A549 (cell line): Measurements from ENCODE around the gene MYH9. TPM values are rescaled to one million over a fixed set of nuclear protein-coding genes. Genes with fewer than 3 reads are reported as not detected.

Experiments
- ATAC-seq, 2 experiments: fragments of 200-7000 bp in 1 of 2; fragments of >200 bp in 1 of 2; cut with Nextera tagmentation in 1 of 2; cut with Tn5 transposase in 1 of 2; 3 replicates each; pipeline versions ENCODE4 v1.8.0 to v1.9.1; 2018 to 2020; ENCODE audit warnings: mild to moderate bottlenecking in 1 of 2, moderate library complexity in 1 of 2
- CTCF ChIA-PET: fragments of 300-600 bp; sonication (Branson Sonifier 250); formaldehyde crosslinking; extraction: SDS; loops from one replicate; lab custom pipeline; 2021; ENCODE audit warnings: antibody characterized with exemption, inconsistent platforms; lab: Yijun Ruan, JAX
- POLR2A ChIA-PET: fragments of 350-600 bp; formaldehyde crosslinking; extraction: SDS; loops from one replicate; lab custom pipeline; 2021; ENCODE audit warnings: antibody characterized with exemption, inconsistent platforms; lab: Yijun Ruan, JAX
- DNase-seq, 2 experiments: peaks; one replicate each; pipeline versions ENCODE4 v3.0.0 to v3.0.0-alpha.2; 2011 to 2016; ENCODE audit warnings: low read depth in 1 of 2, low spot score in 1 of 2
- FAIRE-seq: peaks from 2 replicates; lab custom pipeline; 2011; peaks lifted over from hg19 to GRCh38; lab: Jason Lieb, UNC
- H3K27ac ChIP-seq, 2 experiments: fragments of >200 bp; sonication (Bioruptor Twin); formaldehyde crosslinking; 3 replicates each; pipeline ENCODE4 v1.5.1; 2016 to 2017
- H3K4me1 ChIP-seq: fragments of >200 bp; sonication (Bioruptor Twin); formaldehyde crosslinking; 3 replicates; pipeline ENCODE4 v1.6.1; 2016
- H3K4me2 ChIP-seq: fragments of >200 bp; sonication (Bioruptor Twin); formaldehyde crosslinking; 3 replicates; pipeline ENCODE4 v1.6.1; 2016
- H3K4me3 ChIP-seq: fragments of >200 bp; sonication (Bioruptor Twin); formaldehyde crosslinking; 3 replicates; pipeline ENCODE4 v1.5.1; 2016
- H3K9me3 ChIP-seq: fragments of >200 bp; sonication (Bioruptor Twin); formaldehyde crosslinking; 3 replicates; pipeline ENCODE4 v1.6.1; 2016
- CBX8 ChIP-seq: fragments of 200-600 bp; sonication (generic); IDR thresholded peaks from 2 replicates; pipeline ENCODE4 v1.6.1; 2016
- CHD2 ChIP-seq: fragments of 150-350 bp; IDR thresholded peaks from 2 replicates; pipeline ENCODE4 v1.6.1; 2014; ENCODE audit warnings: low read length; ENCODE audit not compliant: partially characterized antibody
- CHD4 ChIP-seq: fragments of 200-600 bp; sonication (generic); IDR thresholded peaks from 2 replicates; pipeline ENCODE4 v1.6.1; 2016; ENCODE audit warnings: antibody characterized with exemption, mild to moderate bottlenecking, borderline replicate concordance
- EHF ChIP-seq: fragments of 250-450 bp; sonication (Bioruptor Pico); IDR thresholded peaks from 2 replicates; pipeline ENCODE4 v1.5.0; 2020; ENCODE audit warnings: mild to moderate bottlenecking
- EHMT2 ChIP-seq: fragments of 200-600 bp; sonication (generic); IDR thresholded peaks from 2 replicates; pipeline ENCODE4 v1.6.1; 2016; ENCODE audit warnings: antibody characterized with exemption, low read depth, mild to moderate bottlenecking, moderate library complexity
- EP300 ChIP-seq, 2 experiments: fragments of >200 bp; sonication (Bioruptor Twin); formaldehyde crosslinking; IDR thresholded peaks; 2 replicates in 1 of 2; 3 replicates in 1 of 2; pipeline ENCODE4 v1.6.1; 2016 to 2017
- FOSB ChIP-seq: fragments of 250-450 bp; sonication (Bioruptor Pico); IDR thresholded peaks from 2 replicates; pipeline ENCODE4 v1.5.0; 2020; ENCODE audit warnings: mild to moderate bottlenecking, moderate library complexity
- FOSL2 ChIP-seq, 2 experiments: fragments of 450-650 bp in 1 of 2; fragments of >200 bp in 1 of 2; sonication (Bioruptor Twin) in 1 of 2; formaldehyde crosslinking; IDR thresholded peaks; 2 replicates each; pipeline versions ENCODE4 v1.5.0 to v1.6.1; 2016 to 2020; ENCODE audit warnings: mild to moderate bottlenecking in 1 of 2, moderate library complexity in 1 of 2
- FOXS1 ChIP-seq: fragments of 250-450 bp; sonication (Bioruptor Pico); IDR thresholded peaks from 2 replicates; pipeline ENCODE4 v1.5.0; 2020; ENCODE audit warnings: mild to moderate bottlenecking, moderate library complexity
- HDAC2 ChIP-seq: fragments of 200-600 bp; sonication (generic); IDR thresholded peaks from 2 replicates; pipeline ENCODE4 v1.6.1; 2016
- HOXA7 ChIP-seq: fragments of 250-450 bp; sonication (Bioruptor Pico); IDR thresholded peaks from 2 replicates; pipeline ENCODE4 v1.5.0; 2020; ENCODE audit warnings: mild to moderate bottlenecking, moderate library complexity
- JUN ChIP-seq, 2 experiments: fragments of >200 bp; sonication (Bioruptor Twin); formaldehyde crosslinking; IDR thresholded peaks; 2 replicates in 1 of 2; 3 replicates in 1 of 2; pipeline ENCODE4 v1.6.1; 2016 to 2017
- KDM5A ChIP-seq: fragments of 200-600 bp; sonication (generic); IDR thresholded peaks from 2 replicates; pipeline ENCODE4 v1.6.1; 2016; ENCODE audit warnings: antibody characterized with exemption, mild to moderate bottlenecking
- MAFK ChIP-seq: fragments of 450-650 bp; IDR thresholded peaks from 2 replicates; pipeline ENCODE4 v1.6.1; 2014; ENCODE audit not compliant: partially characterized antibody
- MAZ ChIP-seq: fragments of 150-350 bp; IDR thresholded peaks from 2 replicates; pipeline ENCODE4 v1.6.1; 2014; ENCODE audit warnings: antibody characterized with exemption, low read depth, low read length, borderline replicate concordance
- MYC ChIP-seq: IDR thresholded peaks from 2 replicates; pipeline ENCODE4 v1.6.1; 2012; ENCODE audit warnings: mild to moderate bottlenecking, inconsistent platforms, low read length, improper control_type of control experiment, borderline replicate concordance
- NFE2L2 ChIP-seq: fragments of 150-350 bp; conservative IDR thresholded peaks from 2 replicates; pipeline ENCODE4 v1.6.1; 2014; ENCODE audit warnings: low read length
- NR3C1 ChIP-seq: fragments of >200 bp; sonication (Bioruptor Twin); formaldehyde crosslinking; IDR thresholded peaks from 3 replicates; pipeline ENCODE4 v1.6.1; 2017
- RAD21 ChIP-seq, 2 experiments: fragments of >200 bp in 1 of 2; sonication (Bioruptor Twin) in 1 of 2; formaldehyde crosslinking in 1 of 2; IDR thresholded peaks in 1 of 2; conservative IDR thresholded peaks in 1 of 2; 2 replicates in 1 of 2; 3 replicates in 1 of 2; pipeline ENCODE4 v1.6.1; 2012 to 2018; ENCODE audit warnings: inconsistent platforms in 1 of 2
- RARB ChIP-seq: fragments of 250-450 bp; sonication (Bioruptor Pico); IDR thresholded peaks from 2 replicates; pipeline ENCODE4 v1.8.0; 2021; ENCODE audit warnings: mild to moderate bottlenecking, moderate library complexity
- RCOR1 ChIP-seq: fragments of 150-350 bp; IDR thresholded peaks from 2 replicates; pipeline ENCODE4 v1.6.1; 2014; ENCODE audit warnings: antibody characterized with exemption, low read length, low read depth
- RFX5 ChIP-seq: fragments of 450-650 bp; IDR thresholded peaks from 2 replicates; pipeline ENCODE4 v1.7.1; 2014; ENCODE audit warnings: antibody characterized with exemption, mild to moderate bottlenecking, moderate library complexity
- SMC3 ChIP-seq: fragments of >200 bp; sonication (Bioruptor Twin); formaldehyde crosslinking; IDR thresholded peaks from 3 replicates; pipeline ENCODE4 v1.6.1; 2018; ENCODE audit warnings: inconsistent platforms
- SREBF2 ChIP-seq: fragments of 450-650 bp; IDR thresholded peaks from 2 replicates; pipeline ENCODE4 v1.6.1; 2014; ENCODE audit warnings: mild to moderate bottlenecking, moderate library complexity
- TFCP2L1 ChIP-seq: fragments of 250-450 bp; sonication (Bioruptor Pico); IDR thresholded peaks from 2 replicates; pipeline ENCODE4 v1.5.0; 2021; ENCODE audit warnings: mild to moderate bottlenecking
- TP53 ChIP-seq: fragments of 250-450 bp; sonication (Bioruptor Pico); IDR thresholded peaks from 2 replicates; pipeline ENCODE4 v1.5.0; 2021; ENCODE audit warnings: mild to moderate bottlenecking, moderate library complexity
- ZC3H11A ChIP-seq: fragments of 450-650 bp; IDR thresholded peaks from 2 replicates; pipeline ENCODE4 v1.6.1; 2014; ENCODE audit warnings: antibody characterized with exemption, mild to moderate bottlenecking
- ZNF302 ChIP-seq: fragments of 250-450 bp; sonication (Bioruptor Pico); IDR thresholded peaks from 2 replicates; pipeline ENCODE4 v1.9.0; 2021; ENCODE audit warnings: inconsistent platforms, mild to moderate bottlenecking, moderate library complexity
- WGBS: methylation state at CpG from one replicate; pipeline ENCODE4 v1.1.6; 2017; ENCODE audit errors: missing lambda C conversion rate; 5-methylcytosine and 5-hydroxymethylcytosine counted together
- polyA plus RNA-seq, 4 experiments: library from polyadenylated mRNA; depleted of rRNA in 3 of 4; stranded (reverse); fragments of >200 nt; fragmentation: RNase III in 1 of 4; extraction: RNeasy Plus Mini Kit Qiagen cat#74134 plus additional on column Dnase treatment in 1 of 4; gene quantifications; 2 replicates in 3 of 4; 3 replicates in 1 of 4; pipeline ENCODE4 v1.2.3, GENCODE V29; 2011 to 2017
- TF ChIP-seq, protein P1 (sequence below): fragments of 250-450 bp; sonication (Bioruptor Pico); IDR thresholded peaks from 2 replicates; pipeline ENCODE4 v1.5.0; 2020; ENCODE audit warnings: low read depth, mild to moderate bottlenecking, moderate library complexity
- TF ChIP-seq, protein P2 (sequence below): fragments of >200 bp; sonication (Bioruptor Twin); formaldehyde crosslinking; IDR thresholded peaks from 3 replicates; pipeline ENCODE4 v1.6.1; 2016
- TF ChIP-seq, protein P3 (sequence below): fragments of 450-650 bp; IDR thresholded peaks from 2 replicates; pipeline ENCODE4 v1.6.1; 2014; ENCODE audit warnings: antibody characterized with exemption
- TF ChIP-seq, protein P4 (sequence below): fragments of >200 bp; sonication (Bioruptor Twin); formaldehyde crosslinking; IDR thresholded peaks from 2 replicates; pipeline ENCODE4 v1.6.1; 2016
- TF ChIP-seq, protein P5 (sequence below): IDR thresholded peaks from 2 replicates; pipeline ENCODE4 v1.6.1; 2012; ENCODE audit warnings: low read depth, borderline replicate concordance

The MYH9 gene
- polyA plus RNA-seq, 2 of the 4 experiments (the other 2 are of a cell fraction), result 92.1 to 158 TPM

DNA sequence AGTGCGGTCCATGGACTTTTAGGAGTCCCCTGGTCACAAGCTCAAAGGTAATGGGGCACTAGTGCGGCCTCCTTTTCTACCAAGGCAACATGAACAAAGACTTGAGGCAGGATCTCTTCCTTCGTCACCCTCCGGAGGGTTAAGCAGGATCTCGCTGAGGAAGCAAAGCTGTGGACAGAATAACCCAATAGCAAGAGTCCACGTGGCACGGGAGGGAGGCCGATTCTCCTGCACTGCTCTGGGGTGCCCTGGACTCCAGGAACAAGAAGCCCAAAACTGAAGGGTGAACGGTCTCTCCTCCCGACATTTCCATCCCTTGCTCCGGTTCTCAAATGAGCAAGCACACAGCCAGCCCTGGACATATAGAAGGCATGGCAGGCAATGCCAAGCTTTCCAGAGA is 20.7 kb downstream of the MYH9 start:
- DNase-seq (no peak), ATAC-seq (no peak), FAIRE-seq (no peak)
- TF ChIP-seq, protein P1, sequence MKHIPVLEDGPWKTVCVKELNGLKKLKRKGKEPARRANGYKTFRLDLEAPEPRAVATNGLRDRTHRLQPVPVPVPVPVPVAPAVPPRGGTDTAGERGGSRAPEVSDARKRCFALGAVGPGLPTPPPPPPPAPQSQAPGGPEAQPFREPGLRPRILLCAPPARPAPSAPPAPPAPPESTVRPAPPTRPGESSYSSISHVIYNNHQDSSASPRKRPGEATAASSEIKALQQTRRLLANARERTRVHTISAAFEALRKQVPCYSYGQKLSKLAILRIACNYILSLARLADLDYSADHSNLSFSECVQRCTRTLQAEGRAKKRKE (CRISPR knock-in tag), result no peak
- Histone ChIP-seq H3K4me1 (peaks cover 100% of the 10 kb centered on the region), H3K27ac (peak overlapping the region; percentile 83 to 99; a peak in 5 of 6 replicates), H3K9me3 (no peaks in the 10 kb centered on the region), H3K4me2 (peak overlapping the region; percentile 83), H3K4me3 (no peak overlapping the region)
- POLR2A ChIA-PET, result no interaction called here
- CTCF ChIA-PET, result interaction anchor here (1.0 to 1.3 kb wide), 5 partner anchors 18 to 104 kb away, joined by 3 to 4 read pairs (median 3); no protein-coding TSS in a partner anchor
- WGBS, result 67% methylated on average over 10 of the region's 11 CpGs

DNA sequence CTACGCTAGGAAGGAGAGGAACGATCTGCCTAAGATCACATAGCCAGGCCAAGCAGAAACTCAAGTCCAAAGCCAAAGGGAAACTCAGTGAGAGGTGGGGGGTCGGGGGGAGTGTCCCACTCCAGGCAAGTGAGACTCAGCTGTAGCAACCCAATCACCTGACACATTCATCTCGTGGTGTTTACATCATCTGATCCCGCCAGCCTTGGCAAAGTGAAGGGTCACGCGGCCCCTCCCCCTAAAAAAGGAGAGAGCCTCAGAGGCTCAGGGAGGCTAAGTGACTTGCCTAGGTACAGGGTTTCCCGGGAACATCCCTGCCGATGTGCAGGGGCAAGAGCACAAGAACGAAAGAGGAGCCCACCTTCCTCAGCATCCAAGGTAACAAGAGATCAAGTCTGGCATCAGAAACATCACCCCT is 21.5 kb downstream of the MYH9 start:
- POLR2A ChIA-PET, result no interaction called here
- no peak for ATAC-seq
- no peak for DNase-seq

DNA sequence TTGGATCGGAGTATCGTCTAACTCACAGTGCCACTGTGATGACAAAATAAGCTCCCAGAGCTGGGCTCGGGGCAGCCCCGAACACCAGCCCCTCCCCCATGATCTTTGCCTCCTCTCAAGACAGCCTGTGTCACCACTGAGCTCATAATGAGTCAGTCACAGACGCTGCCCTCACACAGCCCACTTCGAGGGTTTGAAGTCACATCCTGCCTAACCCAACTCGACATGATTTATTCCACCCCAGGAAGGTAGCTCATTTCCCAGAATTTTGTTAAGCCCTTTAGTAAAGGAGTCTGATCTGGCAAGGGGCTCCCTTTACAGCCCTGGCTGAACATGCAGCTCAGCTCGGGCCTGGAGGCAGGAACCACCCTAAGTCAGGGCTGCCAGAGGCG is 22.8 kb downstream of the MYH9 start:
- no peak for FAIRE-seq
- Histone ChIP-seq H3K4me3 (peak overlapping the region; percentile 17; the same call in 1 of the 3 replicates), H3K9me3 (no peaks in the 10 kb centered on the region), H3K27ac (peak overlapping the region; percentile 83 to 99), H3K4me1 (peaks cover 100% of the 10 kb centered on the region), H3K4me2 (peak overlapping the region; percentile 83)
- DNase-seq, result peak; percentile 75 to 89
- WGBS, result 8% methylated on average over 5 of the region's 9 CpGs
- peak; percentile 55 to 57 for ATAC-seq
- ChIA-PET POLR2A (interaction anchor here (0.6 to 1.3 kb wide), 4 partner anchors 10 to 144 kb away, joined by 3 to 12 read pairs (median 8); partner anchors contain the start of gene MYH9), CTCF (interaction anchor here (0.7 to 3.5 kb wide), 5 partner anchors 14 to 105 kb away, joined by 3 to 16 read pairs (median 5); no protein-coding TSS in a partner anchor)
- TF ChIP-seq MAFK (no peak), RARB (no peak), HDAC2 (no peak), ZNF302 (CRISPR knock-in tag) (no peak), NFE2L2 (no peak), CHD2 (no peak), MYC (no peak), TFCP2L1 (no peak), RCOR1 (no peak), EP300 (IDR thresholded peaks at IDR 0.05) (peak in 1 of 2 experiments; percentile 53; a peak in 2 of 5 replicates), MAZ (no peak), RAD21 (conservative IDR thresholded peaks at IDR 0.05 in 1 of 2, IDR thresholded peaks at IDR 0.05 in 1 of 2) (0 out of 5 replicates have a peak, but pooled peaks of 1 of the 2 experiments have one; percentile 15), RFX5 (no peak), FOSB (CRISPR knock-in tag) (no peak), SREBF2 (no peak), FOXS1 (CRISPR knock-in tag) (no peak), HOXA7 (CRISPR knock-in tag) (no peak), FOSL2 (IDR thresholded peaks at IDR 0.05) (peak; percentile 75), FOSL2 (CRISPR knock-in tag; IDR thresholded peaks at IDR 0.05) (peak; percentile 88), NR3C1 (no peak), CHD4 (no peak), KDM5A (no peak), SMC3 (peak; percentile 10; the same call in 1 of the 3 replicates)
- TF ChIP-seq, protein P2, sequence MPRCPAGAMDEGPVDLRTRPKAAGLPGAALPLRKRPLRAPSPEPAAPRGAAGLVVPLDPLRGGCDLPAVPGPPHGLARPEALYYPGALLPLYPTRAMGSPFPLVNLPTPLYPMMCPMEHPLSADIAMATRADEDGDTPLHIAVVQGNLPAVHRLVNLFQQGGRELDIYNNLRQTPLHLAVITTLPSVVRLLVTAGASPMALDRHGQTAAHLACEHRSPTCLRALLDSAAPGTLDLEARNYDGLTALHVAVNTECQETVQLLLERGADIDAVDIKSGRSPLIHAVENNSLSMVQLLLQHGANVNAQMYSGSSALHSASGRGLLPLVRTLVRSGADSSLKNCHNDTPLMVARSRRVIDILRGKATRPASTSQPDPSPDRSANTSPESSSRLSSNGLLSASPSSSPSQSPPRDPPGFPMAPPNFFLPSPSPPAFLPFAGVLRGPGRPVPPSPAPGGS, result no peak
- TF ChIP-seq, protein P3, sequence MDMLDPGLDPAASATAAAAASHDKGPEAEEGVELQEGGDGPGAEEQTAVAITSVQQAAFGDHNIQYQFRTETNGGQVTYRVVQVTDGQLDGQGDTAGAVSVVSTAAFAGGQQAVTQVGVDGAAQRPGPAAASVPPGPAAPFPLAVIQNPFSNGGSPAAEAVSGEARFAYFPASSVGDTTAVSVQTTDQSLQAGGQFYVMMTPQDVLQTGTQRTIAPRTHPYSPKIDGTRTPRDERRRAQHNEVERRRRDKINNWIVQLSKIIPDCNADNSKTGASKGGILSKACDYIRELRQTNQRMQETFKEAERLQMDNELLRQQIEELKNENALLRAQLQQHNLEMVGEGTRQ, result no peak
- TF ChIP-seq, protein P4, sequence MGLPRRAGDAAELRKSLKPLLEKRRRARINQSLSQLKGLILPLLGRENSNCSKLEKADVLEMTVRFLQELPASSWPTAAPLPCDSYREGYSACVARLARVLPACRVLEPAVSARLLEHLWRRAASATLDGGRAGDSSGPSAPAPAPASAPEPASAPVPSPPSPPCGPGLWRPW, result no peak
- TF ChIP-seq, protein P5, sequence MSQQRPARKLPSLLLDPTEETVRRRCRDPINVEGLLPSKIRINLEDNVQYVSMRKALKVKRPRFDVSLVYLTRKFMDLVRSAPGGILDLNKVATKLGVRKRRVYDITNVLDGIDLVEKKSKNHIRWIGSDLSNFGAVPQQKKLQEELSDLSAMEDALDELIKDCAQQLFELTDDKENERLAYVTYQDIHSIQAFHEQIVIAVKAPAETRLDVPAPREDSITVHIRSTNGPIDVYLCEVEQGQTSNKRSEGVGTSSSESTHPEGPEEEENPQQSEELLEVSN, result no peak

More for the DNA sequence above, 21.5 kb downstream of the MYH9 start:
- WGBS, result 44% methylated on average over 10 of the region's 10 CpGs
- CTCF ChIA-PET, result interaction anchor here (1.1 to 3.5 kb wide), 2 partner anchors 104 kb away, joined by 3 to 16 read pairs; no protein-coding TSS in a partner anchor
- H3K4me3 ChIP-seq, result no peak overlapping the region
- peak overlapping the region; percentile 83 for H3K4me2 ChIP-seq
- peak overlapping the region; percentile 83 to 99; a peak in 5 of 6 replicates for H3K27ac ChIP-seq
- peaks cover 100% of the 10 kb centered on the region for H3K4me1 ChIP-seq
- no peak for FAIRE-seq
- no peak for TF ChIP-seq CBX8
- TF ChIP-seq, protein P3, result peak; percentile 54
- TF ChIP-seq MYC, result no peak
- TF ChIP-seq EHF (CRISPR knock-in tag), result no peak
- no peak for TF ChIP-seq ZC3H11A
- no peak for TF ChIP-seq JUN (IDR thresholded peaks at IDR 0.05)
- no peak for TF ChIP-seq TP53
- no peak for TF ChIP-seq EHMT2
- no peaks in the 10 kb centered on the region for H3K9me3 ChIP-seq
